K562 (cell line): Measurements from ENCODE around the gene LYPD4. TPM values are rescaled to one million over a fixed set of nuclear protein-coding genes. Genes with fewer than 3 reads are reported as not detected.

ENCODE experiments used
- BDP1 ChIP-seq: IDR thresholded peaks from 3 replicates; pipeline ENCODE4 v1.6.1; 2011; ENCODE audit not compliant: insufficient read length, insufficient read depth
- CBFB ChIP-seq: sonication (generic); formaldehyde crosslinking; IDR thresholded peaks from 2 replicates; pipeline ENCODE4 v1.4.0; 2020; ENCODE audit warnings: mild to moderate bottlenecking, missing genetic modification reagents
- CREM ChIP-seq: IDR thresholded peaks from 2 replicates; pipeline ENCODE4 v1.6.1; 2014; ENCODE audit warnings: antibody characterized with exemption, low read depth
- ESRRB ChIP-seq: fragments of 250-450 bp; sonication (Bioruptor Pico); IDR thresholded peaks from 2 replicates; pipeline ENCODE4 v1.5.0; 2020; ENCODE audit warnings: mild to moderate bottlenecking, moderate library complexity, borderline replicate concordance
- FOXP1 ChIP-seq: sonication (generic); formaldehyde crosslinking; IDR thresholded peaks from 2 replicates; pipeline ENCODE4 v1.8.0; 2022; ENCODE audit warnings: mild to moderate bottlenecking, missing genetic modification reagents
- HMG20A ChIP-seq: fragments of 450-650 bp; formaldehyde crosslinking; conservative IDR thresholded peaks from 2 replicates; pipeline ENCODE4 v1.4.0; 2020; ENCODE audit warnings: mild to moderate bottlenecking, mixed read lengths
- KHSRP ChIP-seq: fragments of 450-650 bp; IDR thresholded peaks from 2 replicates; pipeline ENCODE4 v1.6.1; 2017
- MAFF ChIP-seq: IDR thresholded peaks from 2 replicates; pipeline ENCODE4 v1.6.1; 2012; ENCODE audit warnings: low read length, improper control_type of control experiment
- NR4A1 ChIP-seq, 2 experiments: fragments of 250-450 bp in 1 of 2; fragments of 450-650 bp in 1 of 2; sonication (Bioruptor Pico) in 1 of 2; IDR thresholded peaks; 2 replicates each; pipeline versions ENCODE4 v1.4.0 to v1.6.1; 2016 to 2020; ENCODE audit warnings: mild to moderate bottlenecking in 2 of 2, missing compliant biosample characterization in 1 of 2, missing genetic modification characterization in 1 of 2, moderate library complexity in 1 of 2
- PHB ChIP-seq: fragments of 250-450 bp; sonication (Bioruptor Pico); IDR thresholded peaks from 2 replicates; pipeline ENCODE4 v1.5.0; 2021
- SNRNP70 ChIP-seq: fragments of 200-400 bp; formaldehyde crosslinking; optimal IDR thresholded peaks from 2 replicates; pipeline ENCODE3; 2017; ENCODE audit warnings: low read depth, low read length
- SRSF1 ChIP-seq: fragments of 200-400 bp; formaldehyde crosslinking; IDR thresholded peaks from 2 replicates; pipeline ENCODE4 v1.6.1; 2017; ENCODE audit warnings: mild to moderate bottlenecking, low read depth, low read length, moderate library complexity
- TRIM24 ChIP-seq, 2 experiments: fragments of 450-650 bp; IDR thresholded peaks; 2 replicates each; pipeline ENCODE4 v1.6.1; 2016
- TRIM28 ChIP-seq: fragments of 450-650 bp; IDR thresholded peaks from 2 replicates; pipeline ENCODE4 v1.6.1; 2017
- ZKSCAN3 ChIP-seq: fragments of 250-450 bp; sonication (Bioruptor Pico); IDR thresholded peaks from 2 replicates; pipeline ENCODE4 v1.4.0; 2020
- ZNF507 ChIP-seq: conservative IDR thresholded peaks from 2 replicates; pipeline ENCODE4 v1.6.1; 2017; ENCODE audit warnings: missing genetic modification characterization, missing compliant biosample characterization
- polyA plus RNA-seq, 8 experiments: library from polyadenylated mRNA; depleted of rRNA in 4 of 8; stranded (reverse) in 5 of 8; unstranded in 3 of 8; fragments of >200 nt; fragmentation: Nextera tagmentation in 2 of 8; fragmentation: Illumina TruSeq in 1 of 8; extraction: Ambion mirVana in 2 of 8; extraction: Trizol in 1 of 8; gene quantifications; 2 replicates each; pipeline versions ENCODE4 v1.2.1 to v1.2.3, GENCODE V29; 2011 to 2014; ENCODE audit warnings: inconsistent platforms in 1 of 8, missing spikeins in 1 of 8
- total RNA-seq, 7 experiments: library from RNA; depleted of rRNA in 6 of 7; stranded (reverse); fragments of >200 nt in 6 of 7; fragmentation: Illumina TruSeq in 2 of 7; extraction: Trizol in 2 of 7; gene quantifications; 2 replicates each; pipeline versions ENCODE4 v1.2.1 to v1.2.3, GENCODE V29; 2011 to 2021; ENCODE audit warnings: low replicate concordance in 1 of 7
- TF ChIP-seq, protein P1 (sequence below): sonication (generic); formaldehyde crosslinking; IDR thresholded peaks from 2 replicates; pipeline ENCODE4 v1.8.0; 2022; ENCODE audit warnings: mild to moderate bottlenecking, missing genetic modification reagents
- TF ChIP-seq, protein P2 (sequence below), 2 experiments: IDR thresholded peaks; 2 replicates each; pipeline ENCODE4 v1.6.1; 2012; ENCODE audit warnings: improper control_type of control experiment in 2 of 2, low read depth in 2 of 2, low read length in 2 of 2, borderline replicate concordance in 1 of 2
- TF ChIP-seq, protein P3 (sequence below): sonication (generic); formaldehyde crosslinking; IDR thresholded peaks from 2 replicates; pipeline ENCODE4 v1.4.0; 2020; ENCODE audit warnings: mild to moderate bottlenecking, missing genetic modification reagents
- TF ChIP-seq, protein P4 (sequence below): fragments of 450-650 bp; IDR thresholded peaks from 2 replicates; pipeline ENCODE4 v1.6.1; 2016; ENCODE audit warnings: missing biosample characterization, missing genetic modification characterization
- TF ChIP-seq, protein P5 (sequence below): sonication (generic); formaldehyde crosslinking; IDR thresholded peaks from 2 replicates; pipeline ENCODE4 v1.8.0; 2023; ENCODE audit warnings: mild to moderate bottlenecking, missing genetic modification reagents

The LYPD4 gene
- total and polyA plus RNA-seq, 9 of the 15 experiments (the other 6 are each of a cell fraction or from before 2014, with no cell fraction given) = 0.11 TPM; not detected in 8

DNA sequence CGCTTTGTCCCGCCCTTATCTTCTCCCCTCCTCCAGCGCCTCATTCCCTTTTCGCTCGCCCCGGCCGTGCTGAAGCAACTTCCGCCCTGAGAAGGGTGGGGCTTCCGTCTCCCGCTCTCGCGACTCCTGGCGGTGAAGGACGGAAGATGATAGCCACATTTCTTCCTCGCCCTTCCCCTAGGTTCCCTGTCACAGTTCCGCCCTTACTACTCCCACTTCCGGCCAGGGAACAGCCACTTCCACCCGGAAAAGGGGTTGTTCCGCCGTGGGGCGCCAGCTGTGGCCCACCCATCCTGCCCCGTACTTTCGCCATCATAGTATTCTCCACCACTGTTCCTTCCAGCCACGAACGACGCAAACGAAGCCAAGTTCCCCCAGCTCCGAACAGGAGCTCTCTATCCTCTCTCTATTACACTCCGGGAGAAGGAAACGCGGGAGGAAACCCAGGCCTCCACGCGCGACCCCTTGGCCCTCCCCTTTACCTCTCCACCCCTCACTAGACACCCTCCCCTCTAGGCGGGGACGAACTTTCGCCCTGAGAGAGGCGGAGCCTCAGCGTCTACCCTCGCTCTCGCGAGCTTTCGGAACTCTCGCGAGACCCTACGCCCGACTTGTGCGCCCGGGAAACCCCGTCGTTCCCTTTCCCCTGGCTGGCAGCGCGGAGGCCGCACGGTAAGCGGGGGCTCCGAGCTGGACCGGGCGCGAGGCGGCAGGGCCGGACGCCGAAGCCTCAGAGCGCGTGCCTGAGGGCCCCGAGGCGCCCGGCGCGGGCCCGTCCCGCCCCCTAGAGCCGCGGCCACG lies 15.3 kb upstream of the LYPD4 start, which contains the start of gene RPS19 (continued):
- no peak for TF ChIP-seq HMG20A (CRISPR knock-in tag)
- TF ChIP-seq PHB = no peak
- TF ChIP-seq KHSRP = no peak
- TF ChIP-seq TRIM24 (IDR thresholded peaks at IDR 0.05) = peak in 1 of 2 experiments; percentile 76; a peak in 2 of 4 replicates
- TF ChIP-seq ZNF507 (tag) = no peak
- TF ChIP-seq, protein P1, sequence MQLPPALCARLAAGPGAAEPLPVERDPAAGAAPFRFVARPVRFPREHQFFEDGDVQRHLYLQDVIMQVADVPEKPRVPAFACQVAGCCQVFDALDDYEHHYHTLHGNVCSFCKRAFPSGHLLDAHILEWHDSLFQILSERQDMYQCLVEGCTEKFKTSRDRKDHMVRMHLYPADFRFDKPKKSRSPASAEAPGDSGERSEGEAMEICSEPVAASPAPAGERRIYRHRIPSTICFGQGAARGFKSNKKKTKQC = peak; percentile 73; the same call in 1 of the 2 replicates
- TF ChIP-seq, protein P2, sequence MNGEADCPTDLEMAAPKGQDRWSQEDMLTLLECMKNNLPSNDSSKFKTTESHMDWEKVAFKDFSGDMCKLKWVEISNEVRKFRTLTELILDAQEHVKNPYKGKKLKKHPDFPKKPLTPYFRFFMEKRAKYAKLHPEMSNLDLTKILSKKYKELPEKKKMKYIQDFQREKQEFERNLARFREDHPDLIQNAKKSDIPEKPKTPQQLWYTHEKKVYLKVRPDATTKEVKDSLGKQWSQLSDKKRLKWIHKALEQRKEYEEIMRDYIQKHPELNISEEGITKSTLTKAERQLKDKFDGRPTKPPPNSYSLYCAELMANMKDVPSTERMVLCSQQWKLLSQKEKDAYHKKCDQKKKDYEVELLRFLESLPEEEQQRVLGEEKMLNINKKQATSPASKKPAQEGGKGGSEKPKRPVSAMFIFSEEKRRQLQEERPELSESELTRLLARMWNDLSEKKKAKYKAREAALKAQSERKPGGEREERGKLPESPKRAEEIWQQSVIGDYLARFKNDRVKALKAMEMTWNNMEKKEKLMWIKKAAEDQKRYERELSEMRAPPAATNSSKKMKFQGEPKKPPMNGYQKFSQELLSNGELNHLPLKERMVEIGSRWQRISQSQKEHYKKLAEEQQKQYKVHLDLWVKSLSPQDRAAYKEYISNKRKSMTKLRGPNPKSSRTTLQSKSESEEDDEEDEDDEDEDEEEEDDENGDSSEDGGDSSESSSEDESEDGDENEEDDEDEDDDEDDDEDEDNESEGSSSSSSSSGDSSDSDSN (IDR thresholded peaks at IDR 0.05; ENCODE audit: borderline replicate concordance in 1 of 2, low read depth in 2 of 2, low read length in 2 of 2) = no peak
- no peak for TF ChIP-seq ZKSCAN3 (CRISPR knock-in tag)
- no peak for TF ChIP-seq SNRNP70
- TF ChIP-seq, protein P3, sequence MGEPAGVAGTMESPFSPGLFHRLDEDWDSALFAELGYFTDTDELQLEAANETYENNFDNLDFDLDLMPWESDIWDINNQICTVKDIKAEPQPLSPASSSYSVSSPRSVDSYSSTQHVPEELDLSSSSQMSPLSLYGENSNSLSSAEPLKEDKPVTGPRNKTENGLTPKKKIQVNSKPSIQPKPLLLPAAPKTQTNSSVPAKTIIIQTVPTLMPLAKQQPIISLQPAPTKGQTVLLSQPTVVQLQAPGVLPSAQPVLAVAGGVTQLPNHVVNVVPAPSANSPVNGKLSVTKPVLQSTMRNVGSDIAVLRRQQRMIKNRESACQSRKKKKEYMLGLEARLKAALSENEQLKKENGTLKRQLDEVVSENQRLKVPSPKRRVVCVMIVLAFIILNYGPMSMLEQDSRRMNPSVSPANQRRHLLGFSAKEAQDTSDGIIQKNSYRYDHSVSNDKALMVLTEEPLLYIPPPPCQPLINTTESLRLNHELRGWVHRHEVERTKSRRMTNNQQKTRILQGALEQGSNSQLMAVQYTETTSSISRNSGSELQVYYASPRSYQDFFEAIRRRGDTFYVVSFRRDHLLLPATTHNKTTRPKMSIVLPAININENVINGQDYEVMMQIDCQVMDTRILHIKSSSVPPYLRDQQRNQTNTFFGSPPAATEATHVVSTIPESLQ (CRISPR knock-in tag) = 0 out of 2 replicates have a peak, but pooled peaks have one; percentile 70
- peak; percentile 79; the same call in 1 of the 2 replicates for TF ChIP-seq MAFF
- TF ChIP-seq NR4A1 (CRISPR knock-in tag; IDR thresholded peaks at IDR 0.05) = 0 out of 2 replicates have a peak, but pooled peaks have one; percentile 29
- peak; percentile 64; the same call in 1 of the 2 replicates for TF ChIP-seq NR4A1 (tag; IDR thresholded peaks at IDR 0.05)
- TF ChIP-seq ESRRB (CRISPR knock-in tag) = no peak
- peak; percentile 75; the same call in 1 of the 2 replicates for TF ChIP-seq FOXP1 (CRISPR knock-in tag)
- no peak for TF ChIP-seq SRSF1
- TF ChIP-seq, protein P4, sequence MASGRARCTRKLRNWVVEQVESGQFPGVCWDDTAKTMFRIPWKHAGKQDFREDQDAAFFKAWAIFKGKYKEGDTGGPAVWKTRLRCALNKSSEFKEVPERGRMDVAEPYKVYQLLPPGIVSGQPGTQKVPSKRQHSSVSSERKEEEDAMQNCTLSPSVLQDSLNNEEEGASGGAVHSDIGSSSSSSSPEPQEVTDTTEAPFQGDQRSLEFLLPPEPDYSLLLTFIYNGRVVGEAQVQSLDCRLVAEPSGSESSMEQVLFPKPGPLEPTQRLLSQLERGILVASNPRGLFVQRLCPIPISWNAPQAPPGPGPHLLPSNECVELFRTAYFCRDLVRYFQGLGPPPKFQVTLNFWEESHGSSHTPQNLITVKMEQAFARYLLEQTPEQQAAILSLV = no peak
- TF ChIP-seq, protein P5, sequence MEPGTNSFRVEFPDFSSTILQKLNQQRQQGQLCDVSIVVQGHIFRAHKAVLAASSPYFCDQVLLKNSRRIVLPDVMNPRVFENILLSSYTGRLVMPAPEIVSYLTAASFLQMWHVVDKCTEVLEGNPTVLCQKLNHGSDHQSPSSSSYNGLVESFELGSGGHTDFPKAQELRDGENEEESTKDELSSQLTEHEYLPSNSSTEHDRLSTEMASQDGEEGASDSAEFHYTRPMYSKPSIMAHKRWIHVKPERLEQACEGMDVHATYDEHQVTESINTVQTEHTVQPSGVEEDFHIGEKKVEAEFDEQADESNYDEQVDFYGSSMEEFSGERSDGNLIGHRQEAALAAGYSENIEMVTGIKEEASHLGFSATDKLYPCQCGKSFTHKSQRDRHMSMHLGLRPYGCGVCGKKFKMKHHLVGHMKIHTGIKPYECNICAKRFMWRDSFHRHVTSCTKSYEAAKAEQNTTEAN (CRISPR knock-in tag) = no peak
- peak; percentile 92 for TF ChIP-seq CREM
- TF ChIP-seq CBFB (CRISPR knock-in tag) = peak; percentile 78; the same call in 1 of the 2 replicates
- peak; percentile 69; the same call in 1 of the 2 replicates for TF ChIP-seq TRIM28
- TF ChIP-seq BDP1 = no peak
